HCT116 (cell line): Measurements from ENCODE around the gene RBM25. TPM values are rescaled to one million over a fixed set of nuclear protein-coding genes. Genes with fewer than 3 reads are reported as not detected.
"Not testable (repeated sequence)": the region's sequence is repeated elsewhere in the genome, so short reads cannot be mapped to it uniquely, and the experiment has no call there.

ENCODE experiments used
- ATAC-seq: fragments of 200-7000 bp; cut with Tn5 transposase; 2 replicates; pipeline ENCODE4 v1.9.1; 2020; ENCODE audit warnings: mild to moderate bottlenecking, moderate library complexity
- BruUV-seq: library from RNA; stranded (reverse); fragments of 400-500 nt; replicated peaks from 2 replicates; lab custom pipeline; 2021; lab: Mats Ljungman, UMichigan
- CTCF ChIA-PET: fragments of 300-600 bp; sonication (Branson Sonifier 250); formaldehyde crosslinking; loops from one replicate; lab custom pipeline; 2021; ENCODE audit warnings: antibody characterized with exemption; lab: Charles Lee
- POLR2A ChIA-PET: fragments of 300-600, 350-600 bp; sonication (Branson Sonifier 250); formaldehyde crosslinking; loops from one replicate; lab custom pipeline; 2021; ENCODE audit warnings: antibody characterized with exemption; lab: Charles Lee
- RAD21 ChIA-PET, 2 experiments: fragments of 300-600 bp; sonication (Branson Sonifier 250); formaldehyde crosslinking; loops; one replicate each; lab custom pipeline; 2023; ENCODE audit warnings: low total read pairs in 2 of 2; ENCODE audit not compliant: uncharacterized antibody in 2 of 2, unreplicated experiment in 2 of 2, low non-redundant PET in 1 of 2; lab: Charles Lee
- DNase-seq: peaks from one replicate; pipeline ENCODE4 v3.0.0-alpha.2; 2010; ENCODE audit warnings: low read depth, low spot score
- H2AFZ ChIP-seq: fragments of 200-600 bp; shearing (Covaris generic), sonication (generic); 2 replicates; pipeline ENCODE4 v1.6.1; 2017; ENCODE audit warnings: low read depth, mixed run types, mixed read lengths, antibody characterized with exemption, low read length; ENCODE audit not compliant: poor library complexity, severe bottlenecking
- H3K27ac ChIP-seq: 2 replicates; pipeline ENCODE4 v1.5.1; 2012; ENCODE audit warnings: low read depth, low read length
- H3K27me3 ChIP-seq: fragments of 200-600 bp; sonication (generic); 2 replicates; pipeline ENCODE4 v1.6.1; 2016; ENCODE audit warnings: mixed run types, low read length, mixed read lengths; ENCODE audit not compliant: insufficient read depth
- H3K36me3 ChIP-seq, 2 experiments: fragments of 200-500 bp in 1 of 2; fragments of 200-600 bp in 1 of 2; sonication (Bioruptor generic) in 1 of 2; sonication (generic) in 1 of 2; 2 replicates each; pipeline versions ENCODE4 v1.5.1 to v1.6.1; 2014 to 2016; ENCODE audit warnings: low read length in 2 of 2, inconsistent platforms in 1 of 2, mixed read lengths in 1 of 2, mixed run types in 1 of 2; ENCODE audit not compliant: insufficient read depth in 2 of 2, control insufficient read depth in 1 of 2
- H3K4me1 ChIP-seq, 2 experiments: fragments of 200-600 bp in 1 of 2; sonication (generic) in 1 of 2; 2 replicates each; pipeline versions ENCODE4 v1.5.1 to v1.6.1; 2012 to 2017; ENCODE audit warnings: low read length in 2 of 2, inconsistent platforms in 1 of 2, mild to moderate bottlenecking in 1 of 2, mixed read lengths in 1 of 2, mixed run types in 1 of 2, moderate library complexity in 1 of 2; ENCODE audit not compliant: insufficient read depth in 2 of 2, control insufficient read depth in 1 of 2
- H3K4me2 ChIP-seq: fragments of 200-600 bp; sonication (generic); 2 replicates; pipeline ENCODE4 v1.6.1; 2017; ENCODE audit warnings: mixed run types, low read length, mixed read lengths
- H3K4me3 ChIP-seq, 2 experiments: fragments of 200-600 bp in 1 of 2; sonication (generic) in 1 of 2; replicated peaks in 1 of 2; 2 replicates each; pipeline ENCODE4 v1.5.1; 2011 to 2016; ENCODE audit warnings: low read length in 2 of 2, control low read depth in 1 of 2, low read depth in 1 of 2, mild to moderate bottlenecking in 1 of 2, mixed read lengths in 1 of 2, mixed run types in 1 of 2
- H3K79me2 ChIP-seq: fragments of 200-600 bp; sonication (generic); 2 replicates; pipeline ENCODE4 v1.6.1; 2017; ENCODE audit warnings: mild to moderate bottlenecking, mixed run types, low read length, moderate library complexity, mixed read lengths; ENCODE audit not compliant: insufficient read depth
- H3K9ac ChIP-seq: fragments of 200-600 bp; sonication (generic); 2 replicates; pipeline ENCODE4 v1.6.1; 2016; ENCODE audit warnings: low read length, mixed read lengths
- H3K9me2 ChIP-seq: fragments of 200-600 bp; sonication (generic), shearing (Covaris generic); 2 replicates; pipeline ENCODE4 v1.6.1; 2017; ENCODE audit warnings: mixed run types, mild to moderate bottlenecking, moderate library complexity; ENCODE audit not compliant: insufficient read depth
- H3K9me3 ChIP-seq, 2 experiments: fragments of 200-500 bp in 1 of 2; fragments of 200-600 bp in 1 of 2; sonication (Bioruptor generic) in 1 of 2; sonication (generic) in 1 of 2; 2 replicates each; pipeline ENCODE4 v1.6.1; 2014 to 2017; ENCODE audit warnings: low read length in 2 of 2, mixed read lengths in 2 of 2, inconsistent platforms in 1 of 2, low read depth in 1 of 2, mild to moderate bottlenecking in 1 of 2, mixed run types in 1 of 2, moderate library complexity in 1 of 2; ENCODE audit not compliant: control insufficient read depth in 1 of 2, insufficient read depth in 1 of 2
- H4K20me1 ChIP-seq: fragments of 200-600 bp; sonication (generic), shearing (Covaris generic); 2 replicates; pipeline ENCODE4 v1.6.1; 2017; ENCODE audit warnings: mixed run types, mild to moderate bottlenecking, moderate library complexity; ENCODE audit not compliant: insufficient read depth
- CBX3 ChIP-seq: IDR thresholded peaks from 2 replicates; pipeline ENCODE4 v1.6.1; 2012; ENCODE audit warnings: low read depth
- CEBPB ChIP-seq: IDR thresholded peaks from 2 replicates; pipeline ENCODE4 v1.6.1; 2012; ENCODE audit warnings: low read depth
- EGR1 ChIP-seq: IDR thresholded peaks from 2 replicates; pipeline ENCODE4 v1.6.1; 2012; ENCODE audit warnings: low read depth
- EZH2phosphoT487 ChIP-seq: fragments of 200-600 bp; IDR thresholded peaks from 2 replicates; pipeline ENCODE4 v1.6.1; 2018; ENCODE audit warnings: antibody characterized with exemption, borderline replicate concordance
- FOSL1 ChIP-seq: IDR thresholded peaks from 2 replicates; pipeline ENCODE4 v1.6.1; 2012; ENCODE audit warnings: low read depth
- JUND ChIP-seq: IDR thresholded peaks from 2 replicates; pipeline ENCODE4 v1.6.1; 2012
- POLR2A ChIP-seq: IDR thresholded peaks from 2 replicates; pipeline ENCODE4 v1.7.0; 2011; ENCODE audit warnings: borderline replicate concordance; ENCODE audit not compliant: insufficient read depth, insufficient read length; ENCODE audit errors: extremely low read depth
- SRF ChIP-seq: IDR thresholded peaks from 2 replicates; pipeline ENCODE4 v1.6.1; 2012; ENCODE audit warnings: low read depth
- YY1 ChIP-seq: IDR thresholded peaks from 2 replicates; pipeline ENCODE4 v1.6.1; 2011; ENCODE audit warnings: low read length, low read depth, moderate library complexity, mild to moderate bottlenecking; ENCODE audit not compliant: insufficient replicate concordance; ENCODE audit errors: extremely low read depth
- ZFX ChIP-seq: fragments of 450-650 bp; IDR thresholded peaks from 2 replicates; pipeline ENCODE4 v1.6.1; 2017
- intact Hi-C: fragments of 100-400 bp; cut with micrococcal nuclease; formaldehyde crosslinking; loops from 2 replicates; pipeline ENCODE4 v1.10.0; 2022
- total RNA-seq: library from RNA; stranded (reverse); gene quantifications from one replicate; pipeline ENCODE4 v1.2.1, GENCODE V29; 2021; ENCODE audit not compliant: unreplicated experiment
- TF ChIP-seq, protein P1 (sequence below): IDR thresholded peaks from 2 replicates; pipeline ENCODE4 v1.6.1; 2012
- TF ChIP-seq, protein P2 (sequence below): IDR thresholded peaks from 2 replicates; pipeline ENCODE4 v1.6.1; 2012; ENCODE audit warnings: low read depth
- TF ChIP-seq, protein P3 (sequence below), 3 experiments: fragments of 200-600 bp in 1 of 3; sonication (generic) in 1 of 3; IDR thresholded peaks in 2 of 3; conservative IDR thresholded peaks in 1 of 3; 2 replicates each; pipeline ENCODE4 v1.5.1; 2012 to 2017; ENCODE audit warnings: low read depth in 2 of 3, low read length in 2 of 3, antibody characterized with exemption in 1 of 3, borderline replicate concordance in 1 of 3, control low read depth in 1 of 3, mild to moderate bottlenecking in 1 of 3, mixed read lengths in 1 of 3, mixed run types in 1 of 3, moderate library complexity in 1 of 3; ENCODE audit not compliant: insufficient read depth in 1 of 3

The RBM25 gene
- total RNA-seq, 1 experiment from 2014 or later: 80.1 TPM

DNA sequence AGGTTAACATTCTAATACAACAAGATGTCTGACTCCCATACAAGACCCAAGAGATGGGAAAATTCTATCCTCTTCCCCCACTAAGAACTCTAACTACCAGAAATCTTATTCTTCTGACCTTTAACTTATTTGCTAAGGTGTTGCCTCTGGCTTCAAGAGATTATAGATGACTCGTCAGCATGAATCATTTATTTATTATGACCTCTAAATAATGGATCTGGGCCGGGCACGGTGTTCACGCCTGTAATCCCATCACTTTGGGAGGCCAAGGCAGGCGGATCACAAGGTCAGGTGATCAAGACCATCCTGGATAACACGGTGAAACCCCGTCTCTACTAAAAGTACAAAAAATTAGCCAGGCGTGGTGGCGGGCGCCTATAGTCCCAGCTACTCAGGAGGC lies 42.3 kb upstream of the RBM25 start:
- H3K79me2 ChIP-seq, BruUV-seq, H3K9me3 ChIP-seq, intact Hi-C loops, CTCF ChIA-PET, RAD21 ChIA-PET, DNase-seq, H3K9me2 ChIP-seq, H3K9ac ChIP-seq, H3K27me3 ChIP-seq, H4K20me1 ChIP-seq, H3K4me3 ChIP-seq, H3K36me3 ChIP-seq, H2AFZ ChIP-seq: not testable (repeated sequence)
- POLR2A ChIA-PET: interaction anchor here (2.8 kb wide), 1 partner anchor 11 kb away, joined by 8 read pairs; the partner anchor contains the start of gene ZFYVE1
- Histone ChIP-seq H3K27ac (peak overlapping the region; percentile 15; the same call in 1 of the 2 replicates), H3K4me1 (peaks cover 12 to 42% of the 10 kb centered on the region in 2 experiments), H3K4me2 (peak overlapping the region; percentile 62)
- ATAC-seq: peak; percentile 64
- TF ChIP-seq JUND: peak; percentile 56
- TF ChIP-seq FOSL1: peak; percentile 74

DNA sequence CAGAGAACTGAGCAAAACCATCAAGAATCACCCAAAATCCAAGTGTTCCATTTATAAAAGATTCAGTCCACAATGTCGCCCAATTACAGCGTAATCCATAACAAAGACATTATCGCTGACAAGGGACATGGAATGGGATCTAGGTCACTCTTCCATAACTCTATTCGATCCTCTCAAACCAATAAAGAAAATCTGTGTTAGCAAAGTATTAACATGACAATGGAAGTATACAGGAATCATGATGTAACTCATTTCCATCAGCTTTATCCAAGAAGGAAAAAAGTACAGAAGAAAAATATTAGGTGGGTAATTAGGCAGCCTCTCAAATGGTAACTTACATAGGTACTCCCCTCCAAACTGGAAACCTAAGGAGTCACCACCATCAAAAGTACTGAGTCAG lies 36.3 kb upstream of the RBM25 start:
- BruUV-seq: no TSS peak
- TF ChIP-seq CEBPB (no peak), EGR1 (no peak), POLR2A (no peak), YY1 (no peak), JUND (no peak), ZFX (no peak), SRF (no peak), CBX3 (no peak), EZH2phosphoT487 (no peak)
- TF ChIP-seq, protein P1, sequence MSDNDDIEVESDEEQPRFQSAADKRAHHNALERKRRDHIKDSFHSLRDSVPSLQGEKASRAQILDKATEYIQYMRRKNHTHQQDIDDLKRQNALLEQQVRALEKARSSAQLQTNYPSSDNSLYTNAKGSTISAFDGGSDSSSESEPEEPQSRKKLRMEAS: no peak
- TF ChIP-seq, protein P2, sequence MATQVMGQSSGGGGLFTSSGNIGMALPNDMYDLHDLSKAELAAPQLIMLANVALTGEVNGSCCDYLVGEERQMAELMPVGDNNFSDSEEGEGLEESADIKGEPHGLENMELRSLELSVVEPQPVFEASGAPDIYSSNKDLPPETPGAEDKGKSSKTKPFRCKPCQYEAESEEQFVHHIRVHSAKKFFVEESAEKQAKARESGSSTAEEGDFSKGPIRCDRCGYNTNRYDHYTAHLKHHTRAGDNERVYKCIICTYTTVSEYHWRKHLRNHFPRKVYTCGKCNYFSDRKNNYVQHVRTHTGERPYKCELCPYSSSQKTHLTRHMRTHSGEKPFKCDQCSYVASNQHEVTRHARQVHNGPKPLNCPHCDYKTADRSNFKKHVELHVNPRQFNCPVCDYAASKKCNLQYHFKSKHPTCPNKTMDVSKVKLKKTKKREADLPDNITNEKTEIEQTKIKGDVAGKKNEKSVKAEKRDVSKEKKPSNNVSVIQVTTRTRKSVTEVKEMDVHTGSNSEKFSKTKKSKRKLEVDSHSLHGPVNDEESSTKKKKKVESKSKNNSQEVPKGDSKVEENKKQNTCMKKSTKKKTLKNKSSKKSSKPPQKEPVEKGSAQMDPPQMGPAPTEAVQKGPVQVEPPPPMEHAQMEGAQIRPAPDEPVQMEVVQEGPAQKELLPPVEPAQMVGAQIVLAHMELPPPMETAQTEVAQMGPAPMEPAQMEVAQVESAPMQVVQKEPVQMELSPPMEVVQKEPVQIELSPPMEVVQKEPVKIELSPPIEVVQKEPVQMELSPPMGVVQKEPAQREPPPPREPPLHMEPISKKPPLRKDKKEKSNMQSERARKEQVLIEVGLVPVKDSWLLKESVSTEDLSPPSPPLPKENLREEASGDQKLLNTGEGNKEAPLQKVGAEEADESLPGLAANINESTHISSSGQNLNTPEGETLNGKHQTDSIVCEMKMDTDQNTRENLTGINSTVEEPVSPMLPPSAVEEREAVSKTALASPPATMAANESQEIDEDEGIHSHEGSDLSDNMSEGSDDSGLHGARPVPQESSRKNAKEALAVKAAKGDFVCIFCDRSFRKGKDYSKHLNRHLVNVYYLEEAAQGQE: no peak
- TF ChIP-seq, protein P3, sequence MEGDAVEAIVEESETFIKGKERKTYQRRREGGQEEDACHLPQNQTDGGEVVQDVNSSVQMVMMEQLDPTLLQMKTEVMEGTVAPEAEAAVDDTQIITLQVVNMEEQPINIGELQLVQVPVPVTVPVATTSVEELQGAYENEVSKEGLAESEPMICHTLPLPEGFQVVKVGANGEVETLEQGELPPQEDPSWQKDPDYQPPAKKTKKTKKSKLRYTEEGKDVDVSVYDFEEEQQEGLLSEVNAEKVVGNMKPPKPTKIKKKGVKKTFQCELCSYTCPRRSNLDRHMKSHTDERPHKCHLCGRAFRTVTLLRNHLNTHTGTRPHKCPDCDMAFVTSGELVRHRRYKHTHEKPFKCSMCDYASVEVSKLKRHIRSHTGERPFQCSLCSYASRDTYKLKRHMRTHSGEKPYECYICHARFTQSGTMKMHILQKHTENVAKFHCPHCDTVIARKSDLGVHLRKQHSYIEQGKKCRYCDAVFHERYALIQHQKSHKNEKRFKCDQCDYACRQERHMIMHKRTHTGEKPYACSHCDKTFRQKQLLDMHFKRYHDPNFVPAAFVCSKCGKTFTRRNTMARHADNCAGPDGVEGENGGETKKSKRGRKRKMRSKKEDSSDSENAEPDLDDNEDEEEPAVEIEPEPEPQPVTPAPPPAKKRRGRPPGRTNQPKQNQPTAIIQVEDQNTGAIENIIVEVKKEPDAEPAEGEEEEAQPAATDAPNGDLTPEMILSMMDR (IDR thresholded peaks at IDR 0.05 in 2 of 3, conservative IDR thresholded peaks at IDR 0.05 in 1 of 3; ENCODE audit: borderline replicate concordance in 1 of 3, insufficient read depth in 1 of 3, low read depth in 2 of 3, low read length in 2 of 3): no peak
- TF ChIP-seq, all 23 proteins: peak for 0
- no peak for ATAC-seq
- ChIA-PET POLR2A (interaction anchor here (1.2 kb wide), 1 partner anchor 59 kb away, joined by 3 read pairs; no protein-coding TSS in a partner anchor), RAD21 (no interaction called here), CTCF (no interaction called here)
- Histone ChIP-seq H3K4me3 (no peak overlapping the region), H3K9me3 (no peaks in the 10 kb centered on the region), H3K79me2 (no peaks in the 10 kb centered on the region), H3K9ac (no peak overlapping the region), H4K20me1 (no peaks in the 10 kb centered on the region), H3K36me3 (peaks cover 0 to 3% of the 10 kb centered on the region in 2 experiments; a peak in 1 of 4 replicates), H3K27me3 (no peaks in the 10 kb centered on the region), H3K9me2 (no peaks in the 10 kb centered on the region), H3K4me1 (peaks cover 3 to 15% of the 10 kb centered on the region in 2 experiments; a peak in 3 of 4 replicates), H2AFZ (no peak overlapping the region), H3K4me2 (no peak overlapping the region), H3K27ac (no peak overlapping the region)
- no peak for DNase-seq
- intact Hi-C loops: no loop called here
